GM18909 (cell line): ENCODE measurements around the gene CENPT.
"Not testable (repeated sequence)": the region's sequence is repeated elsewhere in the genome, so short reads cannot be mapped to it uniquely, and the experiment has no call there.

Source experiments
- ATAC-seq: cut with Tn5 transposase; IDR thresholded peaks from one replicate; pipeline ENCODE4 v1.9.1; 2021; ENCODE audit warnings: mild to moderate bottlenecking; ENCODE audit not compliant: unreplicated experiment, poor library complexity

CENPT gene

GRCh38 chr16:67853670-67854069 lies 6.2 kb upstream of the CENPT start:
- no peak for ATAC-seq

- no peak for ATAC-seq
Measured at GRCh38 chr16:67848118-67848517, 625 bp upstream of the CENPT start.

GRCh38 chr16:67846320-67847063 lies 1.0 kb downstream of the CENPT start, which contains the start of gene NUTF2:
Gene NUTF2 (plus strand): TSS chr16:67846933. CDS start chr16:67865131, 18,198 bp downstream.
- ATAC-seq, result peak; percentile 61

GRCh38 chr16:67846063-67846319 lies 1.5 kb downstream of the CENPT start:
- no peak for ATAC-seq

GRCh38 chr16:67845291-67846062 lies 2.0 kb downstream of the CENPT start:
- ATAC-seq, result no peak

GRCh38 chr16:67844497-67844896 lies 3.0 kb downstream of the CENPT start:
- no peak for ATAC-seq

- no peak for ATAC-seq
Measured at GRCh38 chr16:67843343-67843765, 4.1 kb downstream of the CENPT start.

GRCh38 chr16:67842509-67843342 lies 4.8 kb downstream of the CENPT start:
- ATAC-seq, result peak; percentile 6

- peak; percentile 54 for ATAC-seq
Measured at GRCh38 chr16:67841816-67842508, 5.5 kb downstream of the CENPT start, which contains the start of gene THAP11. Gene THAP11 (plus strand): TSS chr16:67842320. CDS start chr16:67842555, 235 bp downstream.

GRCh38 chr16:67841198-67841815 lies 6.2 kb downstream of the CENPT start:
- ATAC-seq, result no peak

- ATAC-seq, result no peak
Measured at GRCh38 chr16:67837811-67838210, 9.7 kb downstream of the CENPT start.

- not testable (repeated sequence) for ATAC-seq
Measured at GRCh38 chr16:67837190-67837589, 10.3 kb downstream of the CENPT start.

- no peak for ATAC-seq
Measured at GRCh38 chr16:67834242-67834614, 13.3 kb downstream of the CENPT start.

- peak; percentile 90 for ATAC-seq
Measured at GRCh38 chr16:67833415-67834241, 13.9 kb downstream of the CENPT start.

GRCh38 chr16:67833030-67833414 lies 14.5 kb downstream of the CENPT start:
- no peak for ATAC-seq

GRCh38 chr16:67828651-67829050 lies 18.8 kb downstream of the CENPT start:
- ATAC-seq, result no peak

- no peak for ATAC-seq
Measured at GRCh38 chr16:67825906-67826305, 21.6 kb downstream of the CENPT start.

GRCh38 chr16:67825119-67825518 lies 22.4 kb downstream of the CENPT start:
- no peak for ATAC-seq

GRCh38 chr16:67822511-67822910 lies 25.0 kb downstream of the CENPT start:
- ATAC-seq, result no peak
